Neutrophil (primary cell): Measurements from ENCODE around the gene ZNF284.
A peak's percentile ranks its signal among the peaks of the same experiment; 100 is the strongest.

Experiments used
- H3K27ac ChIP-seq: fragments of 200-600 bp; sonication (generic); 2 replicates; pipeline ENCODE4 v1.5.1; 2016; ENCODE audit warnings: mild to moderate bottlenecking, moderate library complexity
- H3K27me3 ChIP-seq: fragments of 200-600 bp; sonication (generic); 2 replicates; pipeline ENCODE4 v1.6.0; 2016; ENCODE audit warnings: mild to moderate bottlenecking
- H3K36me3 ChIP-seq: fragments of 200-600 bp; sonication (generic); 2 replicates; pipeline ENCODE4 v1.5.1; 2017
- H3K4me1 ChIP-seq, 2 experiments: fragments of 200-600 bp in 1 of 2; sonication (generic) in 1 of 2; 1 replicate in 1 of 2; 2 replicates in 1 of 2; pipeline versions ENCODE4 v1.5.1 to v1.6.1; 2013 to 2016; ENCODE audit warnings: low read depth in 1 of 2, low read length in 1 of 2, mild to moderate bottlenecking in 1 of 2, moderate library complexity in 1 of 2; ENCODE audit not compliant: control insufficient read depth in 1 of 2, insufficient read depth in 1 of 2
- H3K4me3 ChIP-seq, 2 experiments: fragments of 200-600 bp in 1 of 2; sonication (generic) in 1 of 2; 1 replicate in 1 of 2; 2 replicates in 1 of 2; pipeline ENCODE4 v1.5.1; 2013 to 2016; ENCODE audit warnings: low read depth in 1 of 2, low read length in 1 of 2, mild to moderate bottlenecking in 1 of 2, moderate library complexity in 1 of 2
- H3K9me3 ChIP-seq: fragments of 200-600 bp; sonication (generic); 2 replicates; pipeline ENCODE4 v1.5.1; 2016
- TF ChIP-seq, protein P1 (sequence below): fragments of 200-600 bp; sonication (generic); IDR thresholded peaks from 2 replicates; pipeline ENCODE4 v1.5.1; 2016; ENCODE audit warnings: antibody characterized with exemption

Gene ZNF284

DNA sequence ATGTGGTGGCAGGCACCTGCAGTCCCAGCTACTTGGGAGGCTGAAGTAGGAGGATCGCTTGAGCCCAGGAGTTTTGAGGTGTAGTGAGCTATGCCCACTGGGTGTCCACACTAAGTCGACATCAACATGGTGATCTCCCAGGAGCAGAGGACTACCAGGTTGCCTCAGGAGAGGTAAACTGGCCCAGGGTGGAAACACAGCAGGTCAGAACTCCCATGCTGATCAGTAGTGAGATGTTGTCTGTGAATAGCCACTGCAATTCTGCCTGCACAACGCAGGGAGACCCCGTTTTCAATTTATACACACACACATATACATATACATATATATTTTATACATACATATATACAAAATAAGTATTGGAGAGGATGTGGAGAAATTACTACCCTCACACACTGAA lies 20.1 kb downstream of the ZNF284 start:
- Histone ChIP-seq H3K4me3 (no peak overlapping the region), H3K4me1 (peaks cover 9 to 14% of the 10 kb centered on the region in 2 experiments), H3K27ac (no peak overlapping the region), H3K36me3 (peaks cover 7% of the 10 kb centered on the region), H3K27me3 (no peaks in the 10 kb centered on the region), H3K9me3 (no peaks in the 10 kb centered on the region)
- TF ChIP-seq, protein P1, sequence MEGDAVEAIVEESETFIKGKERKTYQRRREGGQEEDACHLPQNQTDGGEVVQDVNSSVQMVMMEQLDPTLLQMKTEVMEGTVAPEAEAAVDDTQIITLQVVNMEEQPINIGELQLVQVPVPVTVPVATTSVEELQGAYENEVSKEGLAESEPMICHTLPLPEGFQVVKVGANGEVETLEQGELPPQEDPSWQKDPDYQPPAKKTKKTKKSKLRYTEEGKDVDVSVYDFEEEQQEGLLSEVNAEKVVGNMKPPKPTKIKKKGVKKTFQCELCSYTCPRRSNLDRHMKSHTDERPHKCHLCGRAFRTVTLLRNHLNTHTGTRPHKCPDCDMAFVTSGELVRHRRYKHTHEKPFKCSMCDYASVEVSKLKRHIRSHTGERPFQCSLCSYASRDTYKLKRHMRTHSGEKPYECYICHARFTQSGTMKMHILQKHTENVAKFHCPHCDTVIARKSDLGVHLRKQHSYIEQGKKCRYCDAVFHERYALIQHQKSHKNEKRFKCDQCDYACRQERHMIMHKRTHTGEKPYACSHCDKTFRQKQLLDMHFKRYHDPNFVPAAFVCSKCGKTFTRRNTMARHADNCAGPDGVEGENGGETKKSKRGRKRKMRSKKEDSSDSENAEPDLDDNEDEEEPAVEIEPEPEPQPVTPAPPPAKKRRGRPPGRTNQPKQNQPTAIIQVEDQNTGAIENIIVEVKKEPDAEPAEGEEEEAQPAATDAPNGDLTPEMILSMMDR = no peak

GRCh38 chr19:44093931-44094765 lies 22.2 kb downstream of the ZNF284 start, which contains the start of gene ZNF224:
Gene ZNF224 (plus strand): TSS chr19:44094361. CDS start chr19:44097874, 3,513 bp downstream.
- peaks cover 9 to 14% of the 10 kb centered on the region in 2 experiments for H3K4me1 ChIP-seq
- H3K27me3 ChIP-seq = no peaks in the 10 kb centered on the region
- no peaks in the 10 kb centered on the region for H3K9me3 ChIP-seq
- H3K4me3 ChIP-seq = peak within 1 kb of the TSS; percentile 74 to 85
- peaks cover 26% of the 10 kb centered on the region for H3K36me3 ChIP-seq
- TF ChIP-seq, protein P1 = no peak
- peak within 1 kb of the TSS; percentile 67 for H3K27ac ChIP-seq

DNA sequence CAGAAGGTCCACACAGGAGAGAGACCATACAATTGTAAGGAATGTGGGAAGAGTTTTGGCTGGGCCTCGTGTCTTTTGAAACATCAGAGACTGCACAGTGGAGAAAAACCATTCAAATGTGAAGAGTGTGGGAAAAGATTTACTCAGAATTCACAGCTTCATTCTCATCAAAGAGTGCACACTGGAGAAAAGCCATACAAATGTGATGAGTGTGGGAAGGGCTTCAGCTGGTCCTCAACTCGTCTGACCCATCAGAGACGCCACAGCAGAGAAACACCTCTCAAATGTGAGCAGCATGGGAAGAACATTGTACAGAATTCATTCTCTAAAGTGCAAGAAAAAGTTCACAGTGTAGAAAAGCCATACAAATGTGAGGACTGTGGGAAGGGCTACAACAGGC lies 35.8 kb downstream of the ZNF284 start:
- Histone ChIP-seq H3K36me3 (peaks cover 30% of the 10 kb centered on the region), H3K4me3 (no peak overlapping the region), H3K27me3 (no peaks in the 10 kb centered on the region), H3K4me1 (peaks cover 9% of the 10 kb centered on the region in 2 experiments), H3K9me3 (peaks cover 31% of the 10 kb centered on the region), H3K27ac (no peak overlapping the region)
- TF ChIP-seq, protein P1 = no peak

DNA sequence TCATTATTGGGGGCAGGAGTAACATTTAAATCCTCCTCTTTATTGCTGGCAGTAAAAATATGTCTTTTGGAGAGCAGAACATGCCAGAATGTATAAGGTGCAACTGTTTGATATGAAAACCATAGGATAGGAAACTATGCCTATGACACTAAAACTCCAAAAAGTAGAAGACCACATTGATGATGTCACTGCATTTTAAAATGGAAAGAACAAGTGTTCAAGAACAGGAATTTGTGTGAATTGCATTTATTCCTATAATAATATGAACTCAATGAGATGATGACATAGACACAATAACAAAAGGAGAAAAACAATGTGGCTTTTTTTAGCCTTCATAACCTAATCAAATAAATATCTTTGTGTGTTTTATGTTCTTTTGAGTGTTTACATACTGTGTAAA lies 37.5 kb downstream of the ZNF284 start:
- Histone ChIP-seq H3K36me3 (peaks cover 16% of the 10 kb centered on the region), H3K27ac (no peak overlapping the region), H3K27me3 (no peaks in the 10 kb centered on the region), H3K4me1 (peaks cover 16 to 18% of the 10 kb centered on the region in 2 experiments), H3K4me3 (no peak overlapping the region), H3K9me3 (peaks cover 29% of the 10 kb centered on the region)
- TF ChIP-seq, protein P1 = no peak

DNA sequence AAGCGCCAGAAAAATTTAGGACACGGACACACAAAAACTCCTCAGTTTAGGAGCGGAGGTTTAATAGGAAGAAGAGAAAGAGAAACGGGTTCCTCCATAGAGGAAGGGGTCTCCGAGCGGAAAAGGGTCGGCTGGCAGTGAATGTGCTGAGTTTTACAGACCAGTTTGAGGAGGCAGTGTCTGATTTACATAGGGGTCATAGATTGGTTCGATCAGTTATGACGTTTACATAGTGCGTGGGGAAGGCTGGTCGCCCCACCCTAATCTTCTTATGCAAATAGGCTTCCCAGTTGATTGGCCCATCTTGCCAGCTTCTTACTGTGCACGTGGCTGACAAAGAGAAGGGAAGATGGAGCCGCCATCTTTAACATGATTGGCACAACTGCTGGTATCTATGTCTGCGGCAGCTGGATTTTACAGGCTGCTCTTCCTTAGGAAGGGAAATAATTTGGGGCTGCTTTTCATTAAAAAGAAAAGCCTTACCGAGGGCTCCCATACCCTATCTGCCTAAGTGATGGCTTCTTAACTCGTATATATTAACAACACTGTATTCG lies 40.0 kb downstream of the ZNF284 start:
- H3K9me3 ChIP-seq = peaks cover 15% of the 10 kb centered on the region
- peaks cover 5% of the 10 kb centered on the region for H3K36me3 ChIP-seq
- H3K27me3 ChIP-seq = no peaks in the 10 kb centered on the region
- no peak overlapping the region for H3K4me3 ChIP-seq
- peaks cover 16 to 18% of the 10 kb centered on the region in 2 experiments for H3K4me1 ChIP-seq
- H3K27ac ChIP-seq = no peak overlapping the region
- TF ChIP-seq, protein P1 = no peak
